Muscle of arm (tissue), 12 donors: ENCODE results near the gene LRMDA. TPM values are rescaled to one million over a fixed set of nuclear protein-coding genes. Genes with fewer than 3 reads are reported as not detected.
A peak's percentile ranks its signal among the peaks of the same experiment; 100 is the strongest.

ENCODE experiments used
- DNase-seq: peaks from one replicate; pipeline ENCODE4 v3.0.0-alpha.2; 2013
- polyA plus RNA-seq, 12 donors: library from polyadenylated mRNA; unstranded; fragments of 120-200 nt; gene quantifications; one replicate each; pipeline ENCODE4 v1.2.1, GENCODE V29; 2013; ENCODE audit not compliant: insufficient read length in 12 of 12

The LRMDA gene
- polyA plus RNA-seq, 12 donors = 3.5 to 6.7 (median 5.2) TPM; not detected in 2

DNA sequence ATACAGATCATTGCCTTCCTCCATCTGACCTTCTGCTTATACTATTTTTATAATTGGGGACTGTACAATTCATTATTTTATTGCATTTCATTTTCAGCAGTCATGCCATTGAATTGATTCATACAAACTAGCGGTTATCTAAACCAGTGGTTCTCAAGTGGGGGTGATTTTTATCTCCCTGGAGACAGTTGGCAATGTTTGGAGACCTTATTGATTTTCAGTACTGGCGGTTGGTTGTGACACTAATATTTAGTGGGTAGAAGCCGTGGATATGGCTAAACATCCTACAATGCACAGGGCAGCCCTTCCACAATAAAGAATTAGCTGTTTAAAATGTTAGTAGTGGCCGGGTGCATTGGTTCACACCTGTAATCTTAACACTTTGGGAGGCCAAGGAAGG, 765.9 kb downstream of the LRMDA start:
- DNase-seq = no peak

DNA sequence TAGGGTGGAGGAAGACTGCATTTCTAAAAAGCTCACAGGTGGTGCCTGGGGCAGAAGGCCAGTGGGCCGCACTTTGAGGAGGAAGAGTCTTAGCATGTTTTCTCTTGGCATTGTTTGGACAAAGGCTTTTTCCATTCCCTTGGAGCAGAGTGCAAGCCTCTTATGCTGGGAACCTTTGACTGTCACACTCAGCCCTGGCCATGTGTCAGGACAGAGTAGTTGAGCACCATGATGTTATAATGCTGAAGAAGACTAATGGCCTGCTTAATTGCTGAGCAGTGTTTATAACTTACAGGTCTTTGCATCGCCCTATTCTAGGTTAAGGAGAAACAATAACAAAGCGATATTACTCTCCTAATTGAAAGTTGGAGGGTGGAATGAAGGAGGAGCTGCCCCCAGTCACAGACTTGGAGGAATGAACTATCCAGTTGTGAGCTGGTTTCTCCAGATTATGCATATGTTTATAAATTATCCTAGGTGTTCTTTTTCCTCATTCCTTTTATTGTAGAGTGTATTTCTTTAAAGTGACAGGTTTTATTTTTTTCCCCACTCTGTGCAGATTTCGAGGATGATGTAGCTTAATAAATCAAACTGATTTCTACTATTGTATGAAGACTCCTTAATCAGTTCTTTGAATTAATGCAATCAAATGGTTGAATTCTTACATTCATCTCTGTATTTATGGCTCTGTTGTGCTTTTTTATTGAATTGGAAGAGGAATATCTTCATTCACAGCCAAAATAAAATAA, 767.0 kb downstream of the LRMDA start:
- no peak for DNase-seq

GRCh38 chr10:76201962-76202361, 770.5 kb downstream of the LRMDA start:
- no peak for DNase-seq

DNA sequence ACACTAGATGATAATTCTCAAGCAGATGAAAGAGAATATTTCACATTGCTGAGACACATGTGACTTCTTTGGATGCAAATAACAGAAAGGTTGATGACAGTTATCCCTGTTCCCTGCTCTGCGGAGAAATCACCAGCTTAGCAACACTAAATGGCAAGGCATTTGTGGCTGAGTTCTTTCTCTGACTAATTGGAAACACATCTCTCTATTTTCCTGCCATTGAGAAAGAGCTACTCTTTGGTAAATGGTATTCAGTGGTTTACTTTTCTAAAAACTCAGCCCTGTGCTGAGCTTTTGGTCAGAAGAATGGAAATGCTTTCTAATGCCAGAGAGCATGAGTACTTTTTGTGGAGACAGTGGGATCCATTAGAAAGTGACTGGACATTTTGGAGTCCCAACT, 771.4 kb downstream of the LRMDA start:
- no peak for DNase-seq

DNA sequence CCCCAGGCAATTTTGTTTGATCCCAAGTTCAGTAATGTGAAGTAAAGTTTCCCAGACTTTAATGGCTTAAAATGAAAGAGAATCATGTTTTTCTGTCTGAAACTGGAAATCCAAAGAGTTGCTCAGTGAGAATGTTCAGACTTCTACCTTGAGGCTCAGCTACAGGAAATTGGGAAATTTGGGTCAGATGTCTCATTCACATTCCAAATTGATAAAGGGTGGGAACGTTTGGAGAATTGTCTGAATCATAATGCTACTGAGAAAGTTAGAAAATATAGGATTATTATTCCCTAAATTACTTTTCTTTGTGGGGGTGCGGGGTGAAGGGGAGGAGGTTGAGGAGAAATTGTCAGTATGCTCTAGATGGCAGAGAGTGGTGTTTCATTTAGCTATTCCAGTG, 773.9 kb downstream of the LRMDA start:
- DNase-seq = no peak

GRCh38 chr10:76206797-76207352, 775.5 kb downstream of the LRMDA start:
- no peak for DNase-seq

GRCh38 chr10:76209135-76209534, 777.7 kb downstream of the LRMDA start:
- no peak for DNase-seq

DNA sequence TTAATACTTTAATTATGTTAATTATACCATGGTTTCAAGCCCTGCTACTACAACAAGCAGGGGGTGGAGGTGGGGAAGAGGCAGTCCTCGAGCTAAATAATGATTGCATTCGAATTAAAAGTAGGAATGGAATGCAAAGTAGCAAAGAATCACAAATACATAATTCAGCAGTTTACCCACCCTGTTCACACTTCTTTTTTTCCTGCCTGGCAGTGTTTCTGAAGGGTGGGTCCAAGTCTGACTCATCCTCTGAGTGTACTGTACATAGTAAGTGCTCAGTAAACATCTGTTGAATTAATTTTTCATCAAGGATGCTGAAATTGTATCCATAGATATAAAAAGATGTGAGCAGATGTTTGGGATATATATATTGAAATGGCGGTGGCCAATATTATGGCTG, 778.8 kb downstream of the LRMDA start:
- no peak for DNase-seq

GRCh38 chr10:76211691-76212090, 780.3 kb downstream of the LRMDA start:
- no peak for DNase-seq

- DNase-seq = peak; percentile 71
Observed at GRCh38 chr10:76213876-76214275, 782.5 kb downstream of the LRMDA start.

DNA sequence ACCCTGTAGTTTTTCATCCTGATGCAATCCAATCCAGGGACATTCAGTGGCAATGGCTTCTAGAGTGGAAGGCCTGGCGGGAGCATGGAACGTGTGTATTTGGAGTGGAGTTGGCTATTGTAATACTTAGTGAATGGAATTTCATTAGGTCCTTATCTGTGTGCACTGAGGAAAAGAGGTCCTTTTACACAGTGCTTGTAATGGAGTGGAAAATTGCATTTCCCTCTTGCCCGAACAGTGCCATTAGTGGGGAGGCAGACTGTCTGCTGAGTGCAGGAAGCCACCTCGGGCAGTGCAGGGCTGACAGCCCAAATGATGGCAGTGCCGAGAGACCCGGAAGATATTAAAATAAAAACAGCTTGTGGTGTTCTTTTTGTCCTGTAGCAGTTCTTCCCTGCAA, 786.6 kb downstream of the LRMDA start:
- no peak for DNase-seq

- no peak for DNase-seq
Observed at GRCh38 chr10:76229341-76229740, 797.9 kb downstream of the LRMDA start.

- no peak for DNase-seq
Observed at GRCh38 chr10:76230921-76231285, 799.5 kb downstream of the LRMDA start.

GRCh38 chr10:76231286-76231934, 800.0 kb downstream of the LRMDA start:
- no peak for DNase-seq

- no peak for DNase-seq
Observed at GRCh38 chr10:76234499-76235226, 803.2 kb downstream of the LRMDA start.

GRCh38 chr10:76236356-76236755, 804.9 kb downstream of the LRMDA start:
- no peak for DNase-seq

GRCh38 chr10:76242956-76243355, 811.5 kb downstream of the LRMDA start:
- DNase-seq = no peak

GRCh38 chr10:76244061-76244686, 812.8 kb downstream of the LRMDA start:
- DNase-seq = no peak

GRCh38 chr10:76245951-76246495, 814.6 kb downstream of the LRMDA start:
- DNase-seq = no peak

- DNase-seq = no peak
Observed at GRCh38 chr10:76248649-76249200, 817.3 kb downstream of the LRMDA start.

DNA sequence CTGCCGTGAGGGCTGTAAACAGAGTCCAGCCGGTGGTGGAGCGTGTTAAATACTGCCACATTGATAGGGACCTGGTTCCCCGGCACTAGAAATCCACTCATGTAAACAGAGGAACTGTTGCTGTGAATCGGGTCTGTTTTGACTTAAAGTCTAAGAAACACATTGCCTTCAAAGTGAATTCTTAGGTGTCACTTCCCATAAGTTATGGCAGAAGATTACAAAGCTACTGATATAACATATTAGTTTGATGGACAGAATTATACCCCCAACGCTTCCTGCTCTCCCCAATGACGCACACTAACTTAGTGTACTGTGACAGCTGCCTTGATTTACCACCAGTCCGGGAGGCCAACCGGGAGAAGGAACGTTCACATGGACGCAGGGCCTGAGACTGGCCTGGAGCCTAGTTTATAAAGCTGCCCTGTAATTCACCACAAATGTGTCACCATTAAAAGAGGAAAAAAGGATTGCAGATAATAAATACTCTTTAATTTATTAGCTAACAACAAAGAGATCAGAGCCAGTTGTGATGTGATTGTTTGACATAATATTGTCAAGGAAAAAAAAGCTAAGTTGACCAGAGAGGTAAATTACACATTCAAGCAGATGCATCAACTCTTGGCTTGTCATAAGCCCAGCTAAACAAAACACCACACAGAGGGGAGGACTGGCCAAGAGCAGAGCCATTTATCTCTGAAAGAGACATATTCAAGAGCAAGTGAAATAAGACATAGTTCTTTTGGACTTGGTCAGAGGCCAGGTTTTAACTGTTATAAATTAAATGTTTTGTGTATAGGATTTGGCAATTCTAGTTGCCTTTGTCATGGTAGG, 820.6 kb downstream of the LRMDA start:
- peak; percentile 11 for DNase-seq
